Measurements from ENCODE around the gene EPHA3.

The EPHA3 gene

GRCh38 chr3:89223188-89223587 is 115.8 kb downstream of the EPHA3 start:
- DNase-seq (ENCODE audit: extremely low read depth, low read depth), result no peak
- TF ChIP-seq CTCF (IDR thresholded peaks at IDR 0.05; ENCODE audit: low read depth, low read length), result no peak

DNA sequence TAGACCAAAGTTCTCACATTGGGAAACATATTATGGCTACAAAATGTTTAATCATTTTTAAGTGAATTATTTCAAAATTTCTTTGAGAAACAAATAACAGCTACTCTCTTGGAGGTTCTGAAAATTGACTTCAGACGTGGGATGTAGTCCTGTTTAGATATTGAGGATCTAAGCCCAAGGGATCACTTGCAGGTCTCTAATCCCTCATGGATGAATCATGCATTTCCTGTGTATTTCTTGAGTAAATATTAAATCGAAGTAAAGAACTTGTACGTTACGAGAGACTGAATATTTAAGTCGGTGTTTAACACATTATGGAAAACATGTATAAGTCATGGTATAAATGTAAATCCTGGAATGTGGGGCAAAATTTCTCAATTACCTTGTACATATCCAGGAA is 119.8 kb downstream of the EPHA3 start:
- no peak for TF ChIP-seq CTCF (IDR thresholded peaks at IDR 0.05; ENCODE audit: low read depth, low read length)
- DNase-seq (ENCODE audit: extremely low read depth, low read depth), result no peak

DNA sequence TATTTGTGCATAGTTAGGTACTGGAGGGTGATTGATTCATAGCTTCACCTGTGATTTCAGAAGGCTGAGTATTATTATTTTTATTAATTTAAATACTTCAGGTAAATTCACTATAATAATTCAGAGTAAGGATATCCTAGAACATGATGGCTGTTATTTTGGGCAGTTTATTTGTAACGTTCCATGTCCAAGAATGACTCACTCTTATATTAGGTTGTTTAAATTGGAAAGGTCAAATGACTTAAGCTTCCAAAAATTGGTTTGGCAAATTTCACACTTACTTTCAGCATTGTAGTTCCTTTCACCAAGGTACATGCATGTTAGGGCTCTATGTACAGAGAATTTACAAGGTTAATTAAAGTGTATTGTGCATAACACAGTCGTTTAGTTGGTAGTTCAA is 120.2 kb downstream of the EPHA3 start:
- no peak for DNase-seq (ENCODE audit: extremely low read depth, low read depth)
- TF ChIP-seq CTCF (IDR thresholded peaks at IDR 0.05; ENCODE audit: low read depth, low read length), result no peak

GRCh38 chr3:89232155-89232554 is 124.7 kb downstream of the EPHA3 start:
- DNase-seq (ENCODE audit: extremely low read depth, low read depth), result no peak
- TF ChIP-seq CTCF (IDR thresholded peaks at IDR 0.05; ENCODE audit: low read depth, low read length), result no peak

- TF ChIP-seq CTCF (IDR thresholded peaks at IDR 0.05; ENCODE audit: low read depth, low read length), result no peak
- DNase-seq (ENCODE audit: extremely low read depth, low read depth), result no peak
Measured at GRCh38 chr3:89234620-89235019, 127.2 kb downstream of the EPHA3 start.

- no peak for TF ChIP-seq CTCF (IDR thresholded peaks at IDR 0.05; ENCODE audit: low read depth, low read length)
- no peak for DNase-seq (ENCODE audit: extremely low read depth, low read depth)
Measured at GRCh38 chr3:89238846-89239245, 131.4 kb downstream of the EPHA3 start.

GRCh38 chr3:89239774-89240173 is 132.4 kb downstream of the EPHA3 start:
- TF ChIP-seq CTCF (IDR thresholded peaks at IDR 0.05; ENCODE audit: low read depth, low read length), result no peak
- DNase-seq (ENCODE audit: extremely low read depth, low read depth), result no peak

Measured in AG09319 (cell line).